ENCODE measurements around the gene LRCH1.
A peak's percentile ranks its signal among the peaks of the same experiment; 100 is the strongest.

LRCH1 gene

GRCh38 chr13:46630431-46631178 lies 77.6 kb downstream of the LRCH1 start:
- no peak overlapping the region for H3K4me3 ChIP-seq (ENCODE audit: low read length)
- TF ChIP-seq CTCF (IDR thresholded peaks at IDR 0.05; ENCODE audit: insufficient read depth, low read depth, low read length, missing control alignments) = no peak

GRCh38 chr13:46631179-46631542 lies 78.2 kb downstream of the LRCH1 start:
- no peak overlapping the region for H3K4me3 ChIP-seq (ENCODE audit: low read length)
- DNase-seq (ENCODE audit: low read depth) = no peak
- TF ChIP-seq CTCF (IDR thresholded peaks at IDR 0.05; ENCODE audit: insufficient read depth, low read depth, low read length, missing control alignments) = no peak

More at GRCh38 chr13:46630431-46631178, 77.6 kb downstream of the LRCH1 start:
- DNase-seq (ENCODE audit: low read depth) = no peak

GRCh38 chr13:46632176-46632575 lies 79.2 kb downstream of the LRCH1 start:
- no peak for DNase-seq (ENCODE audit: low read depth)
- no peak overlapping the region for H3K4me3 ChIP-seq (ENCODE audit: low read length)
- no peak for TF ChIP-seq CTCF (IDR thresholded peaks at IDR 0.05; ENCODE audit: insufficient read depth, low read depth, low read length, missing control alignments)

GRCh38 chr13:46633416-46633815 lies 80.4 kb downstream of the LRCH1 start:
- DNase-seq (ENCODE audit: low read depth) = peak; percentile 48
- H3K4me3 ChIP-seq (ENCODE audit: low read length) = no peak overlapping the region
- TF ChIP-seq CTCF (IDR thresholded peaks at IDR 0.05; ENCODE audit: insufficient read depth, low read depth, low read length, missing control alignments) = no peak

- TF ChIP-seq CTCF (IDR thresholded peaks at IDR 0.05; ENCODE audit: insufficient read depth, low read depth, low read length, missing control alignments) = no peak
- no peak for DNase-seq (ENCODE audit: low read depth)
- no peak overlapping the region for H3K4me3 ChIP-seq (ENCODE audit: low read length)
These were observed 83.5 kb downstream of the LRCH1 start for GRCh38 chr13:46636451-46636850.

- TF ChIP-seq CTCF (IDR thresholded peaks at IDR 0.05; ENCODE audit: insufficient read depth, low read depth, low read length, missing control alignments) = no peak
- no peak overlapping the region for H3K4me3 ChIP-seq (ENCODE audit: low read length)
- DNase-seq (ENCODE audit: low read depth) = no peak
These were observed 84.2 kb downstream of the LRCH1 start for GRCh38 chr13:46637213-46637612.

- no peak for TF ChIP-seq CTCF (IDR thresholded peaks at IDR 0.05; ENCODE audit: insufficient read depth, low read depth, low read length, missing control alignments)
- no peak overlapping the region for H3K4me3 ChIP-seq (ENCODE audit: low read length)
- no peak for DNase-seq (ENCODE audit: low read depth)
These were observed 85.3 kb downstream of the LRCH1 start for GRCh38 chr13:46638262-46638661.
